IPS-18c (cell line): ENCODE data around the gene CSAG3.
"Not testable (repeated sequence)": the region's sequence is repeated elsewhere in the genome, so short reads cannot be mapped to it uniquely, and the experiment has no call there.

Experiments
- H3K4me3 ChIP-seq: 2 replicates; pipeline ENCODE4 v1.7.0; 2013; ENCODE audit warnings: low read depth, mild to moderate bottlenecking, low read length, moderate library complexity; ENCODE audit not compliant: insufficient read depth
- H3K9me3 ChIP-seq: one replicate; pipeline ENCODE4 v1.6.1; 2013; ENCODE audit warnings: mild to moderate bottlenecking, low read length, moderate library complexity; ENCODE audit not compliant: control insufficient read depth, insufficient read depth

The CSAG3 gene

DNA sequence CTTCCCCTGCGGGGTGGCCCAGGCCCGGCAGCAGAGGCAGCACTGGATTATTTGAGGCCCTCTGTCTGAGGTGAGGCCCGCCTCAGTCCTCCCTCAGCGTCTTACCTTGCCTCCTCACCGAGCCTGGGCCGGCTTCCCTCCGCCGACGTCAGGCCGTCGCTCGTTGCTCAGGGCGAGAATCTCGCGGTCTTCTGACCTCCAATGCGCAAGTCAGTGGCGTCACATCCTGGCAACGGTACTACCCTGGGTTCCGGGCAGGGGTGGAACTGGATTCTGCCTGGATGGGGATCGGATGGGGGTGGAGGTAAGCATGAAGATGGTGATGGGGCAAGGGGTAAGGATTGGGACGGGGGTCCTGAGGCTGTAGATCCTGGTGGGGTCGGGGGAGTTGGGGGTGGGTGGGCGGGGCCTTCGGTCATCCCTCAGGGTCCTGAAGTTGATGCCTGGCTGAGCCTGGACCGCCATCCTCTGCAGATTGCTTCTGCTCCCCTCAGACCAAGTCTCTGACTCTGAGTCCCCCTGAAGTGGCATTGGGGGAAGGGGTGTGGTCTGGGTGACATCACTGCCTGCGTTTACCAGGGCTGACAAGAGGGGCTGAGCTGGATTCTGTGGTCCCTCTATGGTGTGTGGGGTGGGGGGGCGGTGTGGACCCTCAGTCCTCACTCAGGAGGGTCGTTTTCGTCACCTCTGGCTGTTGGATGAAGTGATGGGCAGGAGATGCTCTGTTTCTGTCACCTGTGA, 10.7 kb downstream of the CSAG3 start, which contains the start of gene MAGEA6:
Gene MAGEA6 (minus strand): TSS at position 141 of the 741 bp plus-strand sequence. CDS start 2,039 bp downstream, outside the sequence.
- not testable (repeated sequence) for H3K9me3 ChIP-seq

DNA sequence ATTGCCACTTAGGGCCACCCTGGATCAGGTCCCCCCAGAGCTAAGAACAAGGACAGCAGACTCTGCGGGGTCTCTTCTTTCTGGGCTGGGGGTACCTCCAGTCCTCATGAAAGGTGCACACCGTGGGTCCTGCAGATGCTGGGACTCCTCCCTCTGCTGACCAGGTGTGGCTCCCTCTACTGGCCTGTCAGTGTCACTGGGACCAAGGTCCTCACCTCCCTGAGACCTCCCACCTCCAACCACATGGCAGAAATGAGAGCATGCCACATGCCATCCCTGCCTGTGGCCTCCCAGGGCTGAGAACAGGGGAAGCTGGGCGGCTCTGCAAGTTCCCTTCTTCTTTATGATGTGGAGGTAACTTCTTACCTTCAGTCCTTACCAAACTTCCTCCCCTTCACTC, 28.0 kb downstream of the CSAG3 start:
- H3K4me3 ChIP-seq, H3K9me3 ChIP-seq: not testable (repeated sequence)

More for the DNA sequence above, 10.7 kb downstream of the CSAG3 start, which contains the start of gene MAGEA6:
- H3K4me3 ChIP-seq: not testable (repeated sequence)

- no peak overlapping the region for H3K4me3 ChIP-seq
- H3K9me3 ChIP-seq: peaks cover 4% of the 10 kb centered on the region
Observed at GRCh38 chrX:152798945-152799344, 39.9 kb downstream of the CSAG3 start.

- Histone ChIP-seq H3K9me3 (peaks cover 4% of the 10 kb centered on the region), H3K4me3 (no peak overlapping the region)
Observed at GRCh38 chrX:152806035-152806434, 47.0 kb downstream of the CSAG3 start.
